Measurements from ENCODE around the gene HAP1.
A peak's percentile ranks its signal among the peaks of the same experiment; 100 is the strongest.

Gene HAP1

DNA sequence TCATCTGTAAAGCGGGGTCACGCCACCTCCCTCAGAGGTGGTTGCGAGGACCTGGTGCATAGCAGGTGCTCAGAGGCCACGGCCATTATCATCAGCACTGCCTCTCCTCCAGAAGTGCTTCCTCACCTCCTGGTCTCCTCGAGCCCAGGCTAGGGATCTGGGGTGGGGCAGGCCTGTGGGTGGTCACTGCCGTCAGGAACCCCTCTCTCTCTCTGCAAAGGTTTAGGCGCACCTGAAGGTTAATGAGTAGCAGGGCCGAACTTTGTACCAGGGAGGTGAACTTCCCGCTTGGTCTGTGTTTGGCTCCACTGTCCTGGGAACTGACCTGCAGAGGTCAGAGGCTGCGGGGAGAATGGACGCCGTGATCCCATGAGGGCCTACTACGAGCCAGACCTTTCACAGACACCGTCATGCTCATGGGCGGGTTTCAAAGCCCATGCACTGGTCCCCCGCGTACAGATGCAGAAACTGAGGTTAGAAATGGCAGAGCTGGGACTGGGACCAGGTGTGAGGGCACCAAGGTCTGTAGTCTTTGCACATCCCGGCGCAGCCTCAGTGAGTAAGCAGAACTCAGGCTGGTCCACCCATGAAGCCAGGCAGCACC, 38.2 kb upstream of the HAP1 start (continued):
- TF ChIP-seq ZNF248 (tag by site-specific recombination; IDR thresholded peaks at IDR 0.05) = no peak
- no peak for TF ChIP-seq ZNF354C (tag by site-specific recombination; IDR thresholded peaks at IDR 0.05; ENCODE audit: borderline replicate concordance, low read depth)
- TF ChIP-seq GLI2 (tag by site-specific recombination; IDR thresholded peaks at IDR 0.05; ENCODE audit: borderline replicate concordance, low read depth) = no peak
- TF ChIP-seq EGR2 (tag by site-specific recombination; IDR thresholded peaks at IDR 0.05; ENCODE audit: low read depth) = no peak
- no peak for TF ChIP-seq ZNF24 (tag by site-specific recombination; IDR thresholded peaks at IDR 0.05)
- no peak for TF ChIP-seq ZNF629 (tag by site-specific recombination; IDR thresholded peaks at IDR 0.05)
- TF ChIP-seq, protein P1, sequence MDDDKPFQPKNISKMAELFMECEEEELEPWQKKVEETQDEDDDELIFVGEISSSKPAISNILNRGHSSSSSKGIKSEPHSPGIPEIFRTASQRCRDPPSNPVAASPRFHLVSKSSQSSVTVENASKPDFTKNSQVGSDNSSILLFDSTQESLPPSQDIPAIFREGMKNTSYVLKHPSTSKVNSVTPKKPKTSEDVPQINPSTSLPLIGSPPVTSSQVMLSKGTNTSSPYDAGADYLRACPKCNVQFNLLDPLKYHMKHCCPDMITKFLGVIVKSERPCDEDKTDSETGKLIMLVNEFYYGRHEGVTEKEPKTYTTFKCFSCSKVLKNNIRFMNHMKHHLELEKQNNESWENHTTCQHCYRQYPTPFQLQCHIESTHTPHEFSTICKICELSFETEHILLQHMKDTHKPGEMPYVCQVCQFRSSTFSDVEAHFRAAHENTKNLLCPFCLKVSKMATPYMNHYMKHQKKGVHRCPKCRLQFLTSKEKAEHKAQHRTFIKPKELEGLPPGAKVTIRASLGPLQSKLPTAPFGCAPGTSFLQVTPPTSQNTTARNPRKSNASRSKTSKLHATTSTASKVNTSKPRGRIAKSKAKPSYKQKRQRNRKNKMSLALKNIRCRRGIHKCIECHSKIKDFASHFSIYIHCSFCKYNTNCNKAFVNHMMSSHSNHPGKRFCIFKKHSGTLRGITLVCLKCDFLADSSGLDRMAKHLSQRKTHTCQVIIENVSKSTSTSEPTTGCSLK (tag by site-specific recombination; IDR thresholded peaks at IDR 0.05) = no peak
- no peak for TF ChIP-seq REPIN1 (tag by site-specific recombination; IDR thresholded peaks at IDR 0.05; ENCODE audit: low read depth)

- POLR2A ChIA-PET = interaction anchor here (2.0 to 4.5 kb wide), 2 partner anchors 13 to 19 kb away, joined by 13 to 60 read pairs; partner anchors contain the start of gene JUP
- Histone ChIP-seq H3K4me1 (ENCODE audit: control insufficient read depth, insufficient read depth, low read length) (peaks cover 7% of the 10 kb centered on the region), H3K27ac (ENCODE audit: extremely low read depth, low read depth, low read length) (no peak overlapping the region), H3K36me3 (ENCODE audit: control insufficient read depth in 2 of 2, insufficient read depth in 1 of 2, low read length in 2 of 2) (peaks cover 13 to 85% of the 10 kb centered on the region in 2 experiments; a peak in 2 of 3 replicates), H3K4me3 (ENCODE audit: low read depth, low read length) (no peak overlapping the region), H3K9me3 (ENCODE audit: control insufficient read depth, insufficient read depth, low read depth, low read length) (no peaks in the 10 kb centered on the region)
- CTCF ChIA-PET = interaction anchor here (0.8 to 6.4 kb wide), 5 partner anchors 14 to 39 kb away, joined by 3 to 48 read pairs (median 6); partner anchors contain the start of genes JUP and P3H4
- TF ChIP-seq ZNF423 (tag by site-specific recombination; IDR thresholded peaks at IDR 0.05) (0 out of 2 replicates have a peak, but pooled peaks have one; percentile 4), ZNF223 (tag by site-specific recombination; IDR thresholded peaks at IDR 0.05) (no peak)
Observed at GRCh38 chr17:41772218-41772585, 37.8 kb upstream of the HAP1 start.

- no peaks in the 10 kb centered on the region for H3K9me3 ChIP-seq (ENCODE audit: control insufficient read depth, insufficient read depth, low read depth, low read length)
- no peak overlapping the region for H3K27ac ChIP-seq (ENCODE audit: extremely low read depth, low read depth, low read length)
- H3K36me3 ChIP-seq (ENCODE audit: control insufficient read depth in 2 of 2, insufficient read depth in 1 of 2, low read length in 2 of 2) = peaks cover 19 to 87% of the 10 kb centered on the region in 2 experiments; a peak in 2 of 3 replicates
- ChIA-PET POLR2A (interaction anchor here (4.5 kb wide), 1 partner anchor 14 kb away, joined by 60 read pairs; the partner anchor contains the start of gene JUP), CTCF (interaction anchor here (0.8 to 2.0 kb wide), 3 partner anchors 15 to 30 kb away, joined by 3 to 6 read pairs (median 5); partner anchors contain the start of gene JUP)
- no peak overlapping the region for H3K4me3 ChIP-seq (ENCODE audit: low read depth, low read length)
- peaks cover 4% of the 10 kb centered on the region; the same call in 1 of the 2 replicates for H3K4me1 ChIP-seq (ENCODE audit: control insufficient read depth, insufficient read depth, low read length)
- TF ChIP-seq GLIS1 (tag by site-specific recombination; IDR thresholded peaks at IDR 0.05) (peak; percentile 61), ZNF580 (tag by site-specific recombination; IDR thresholded peaks at IDR 0.05) (no peak), ZNF157 (tag by site-specific recombination; IDR thresholded peaks at IDR 0.05) (no peak), HIC1 (tag by site-specific recombination; IDR thresholded peaks at IDR 0.05) (no peak), ZNF221 (tag by site-specific recombination; IDR thresholded peaks at IDR 0.05; ENCODE audit: borderline replicate concordance) (no peak), ZNF184 (tag by site-specific recombination; IDR thresholded peaks at IDR 0.05) (no peak), HOXA7 (CRISPR knock-in tag; IDR thresholded peaks at IDR 0.05; ENCODE audit: borderline replicate concordance) (no peak), ZNF707 (tag by site-specific recombination; IDR thresholded peaks at IDR 0.05) (no peak), ZNF354C (tag by site-specific recombination; IDR thresholded peaks at IDR 0.05; ENCODE audit: borderline replicate concordance, low read depth) (no peak), ZNF248 (tag by site-specific recombination; IDR thresholded peaks at IDR 0.05) (no peak), ZNF843 (tag by site-specific recombination; IDR thresholded peaks at IDR 0.05) (no peak), PRDM1 (tag by site-specific recombination; IDR thresholded peaks at IDR 0.05) (no peak), ZNF302 (tag by site-specific recombination; IDR thresholded peaks at IDR 0.05; ENCODE audit: low read depth) (no peak)
- TF ChIP-seq, protein P2, sequence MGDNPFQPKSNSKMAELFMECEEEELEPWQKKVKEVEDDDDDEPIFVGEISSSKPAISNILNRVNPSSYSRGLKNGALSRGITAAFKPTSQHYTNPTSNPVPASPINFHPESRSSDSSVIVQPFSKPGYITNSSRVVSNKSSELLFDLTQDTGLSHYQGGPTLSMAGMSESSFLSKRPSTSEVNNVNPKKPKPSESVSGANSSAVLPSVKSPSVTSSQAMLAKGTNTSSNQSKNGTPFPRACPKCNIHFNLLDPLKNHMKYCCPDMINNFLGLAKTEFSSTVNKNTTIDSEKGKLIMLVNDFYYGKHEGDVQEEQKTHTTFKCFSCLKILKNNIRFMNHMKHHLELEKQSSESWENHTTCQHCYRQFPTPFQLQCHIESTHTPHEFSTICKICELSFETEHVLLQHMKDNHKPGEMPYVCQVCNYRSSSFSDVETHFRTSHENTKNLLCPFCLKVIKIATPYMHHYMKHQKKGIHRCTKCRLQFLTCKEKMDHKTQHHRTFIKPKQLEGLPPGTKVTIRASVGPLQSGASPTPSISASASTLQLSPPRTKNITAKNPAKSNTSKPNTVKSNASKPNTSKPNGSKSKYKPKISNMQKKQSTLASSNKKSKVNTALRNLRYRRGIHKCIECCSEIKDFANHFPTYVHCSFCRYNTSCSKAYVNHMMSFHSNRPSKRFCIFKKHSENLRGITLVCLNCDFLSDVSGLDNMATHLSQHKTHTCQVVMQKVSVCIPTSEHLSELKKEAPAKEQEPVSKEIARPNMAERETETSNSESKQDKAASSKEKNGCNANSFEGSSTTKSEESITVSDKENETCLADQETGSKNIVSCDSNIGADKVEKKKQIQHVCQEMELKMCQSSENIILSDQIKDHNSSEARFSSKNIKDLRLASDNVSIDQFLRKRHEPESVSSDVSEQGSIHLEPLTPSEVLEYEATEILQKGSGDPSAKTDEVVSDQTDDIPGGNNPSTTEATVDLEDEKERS (tag by site-specific recombination; IDR thresholded peaks at IDR 0.05) = no peak
Observed at GRCh38 chr17:41771389-41772206, 37.2 kb upstream of the HAP1 start.

Data from HEK293 (cell line).